GM23338 (cell line): ENCODE data around the gene SLCO4C1. TPM values are rescaled to one million over a fixed set of nuclear protein-coding genes. Genes with fewer than 3 reads are reported as not detected.
A peak's percentile ranks its signal among the peaks of the same experiment; 100 is the strongest.

Source experiments
- ATAC-seq: fragments of 200-7000 bp; cut with Tn5 transposase; 3 replicates; pipeline ENCODE4 v1.9.1; 2020
- DNase-seq: peaks from one replicate; pipeline ENCODE4 v3.0.0-alpha.2; 2015; ENCODE audit warnings: low spot score
- H2AFZ ChIP-seq: fragments of 200-600 bp; sonication (generic); 2 replicates; pipeline ENCODE4 v1.8.0; 2016; ENCODE audit warnings: antibody characterized with exemption, mild to moderate bottlenecking, moderate library complexity
- H3F3A ChIP-seq: fragments of 200-600 bp; sonication (generic); replicated peaks from 2 replicates; pipeline ENCODE4 v1.8.0; 2017; ENCODE audit warnings: antibody characterized with exemption, mixed run types, low read depth
- H3K27ac ChIP-seq: fragments of 200-600 bp; sonication (generic); 2 replicates; pipeline ENCODE4 v1.6.1; 2016; ENCODE audit warnings: low read depth
- H3K27me3 ChIP-seq: fragments of 200-600 bp; sonication (generic); 2 replicates; pipeline ENCODE4 v1.8.0; 2016; ENCODE audit warnings: mild to moderate bottlenecking, mixed run types, moderate library complexity; ENCODE audit not compliant: insufficient read depth
- H3K36me3 ChIP-seq: fragments of 200-600 bp; sonication (generic); 2 replicates; pipeline ENCODE4 v1.8.0; 2016; ENCODE audit warnings: mild to moderate bottlenecking; ENCODE audit not compliant: insufficient read depth
- H3K4me1 ChIP-seq: fragments of 200-600 bp; sonication (generic); 2 replicates; pipeline ENCODE4 v1.8.0; 2016; ENCODE audit warnings: mild to moderate bottlenecking, moderate library complexity; ENCODE audit not compliant: insufficient read depth
- H3K4me2 ChIP-seq: fragments of 200-600 bp; sonication (generic); 2 replicates; pipeline ENCODE4 v1.7.1; 2017; ENCODE audit warnings: mixed run types
- H3K4me3 ChIP-seq: fragments of 200-600 bp; sonication (generic); 2 replicates; pipeline ENCODE4 v1.6.1; 2016; ENCODE audit warnings: mixed run types
- H3K79me2 ChIP-seq: fragments of 200-600 bp; sonication (generic); replicated peaks from 2 replicates; pipeline ENCODE4 v1.8.0; 2017; ENCODE audit warnings: mild to moderate bottlenecking; ENCODE audit not compliant: insufficient read depth
- H3K9me2 ChIP-seq: fragments of 200-600 bp; sonication (generic); 2 replicates; pipeline ENCODE4 v1.8.0; 2017; ENCODE audit not compliant: insufficient read depth
- H4K20me1 ChIP-seq: fragments of 200-600 bp; sonication (generic); replicated peaks from 2 replicates; pipeline ENCODE4 v1.8.0; 2017; ENCODE audit warnings: mild to moderate bottlenecking; ENCODE audit not compliant: insufficient read depth
- H3K27ac Mint-ChIP-seq: 2 replicates; pipeline ENCODE4 v1.8.0; 2020; ENCODE audit warnings: inconsistent platforms, mild to moderate bottlenecking, moderate library complexity, mixed read lengths
- H3K27me3 Mint-ChIP-seq: 3 replicates; pipeline ENCODE4 v1.8.0; 2022; ENCODE audit warnings: low read depth, mild to moderate bottlenecking, moderate library complexity, mixed read lengths, inconsistent platforms; ENCODE audit not compliant: insufficient read depth, poor library complexity
- H3K36me3 Mint-ChIP-seq: 3 replicates; pipeline ENCODE4 v1.8.0; 2021; ENCODE audit warnings: low read depth, mild to moderate bottlenecking, inconsistent platforms, moderate library complexity, mixed read lengths
- H3K4me1 Mint-ChIP-seq: 3 replicates; pipeline ENCODE4 v1.8.0; 2020; ENCODE audit warnings: mild to moderate bottlenecking, inconsistent platforms, mixed read lengths
- H3K4me3 Mint-ChIP-seq: 3 replicates; pipeline ENCODE4 v1.8.0; 2021; ENCODE audit warnings: moderate library complexity, mild to moderate bottlenecking, inconsistent platforms, mixed read lengths
- H3K9me3 Mint-ChIP-seq: 3 replicates; pipeline ENCODE4 v1.8.0; 2020; ENCODE audit warnings: moderate library complexity, mild to moderate bottlenecking, inconsistent platforms, mixed read lengths
- CREB1 ChIP-seq: fragments of 250-450 bp; sonication (Bioruptor Pico); IDR thresholded peaks from 2 replicates; pipeline ENCODE4 v1.5.0; 2020; ENCODE audit warnings: low read depth, mild to moderate bottlenecking, moderate library complexity
- EZH2phosphoT487 ChIP-seq: fragments of 200-600 bp; sonication (generic); IDR thresholded peaks from one replicate; pipeline ENCODE4 v1.8.1; 2018; ENCODE audit warnings: antibody characterized with exemption; ENCODE audit not compliant: unreplicated experiment
- JUNB ChIP-seq: IDR thresholded peaks from one replicate; pipeline ENCODE4 v1.6.1; 2016; ENCODE audit warnings: antibody characterized with exemption; ENCODE audit not compliant: unreplicated experiment
- NANOG ChIP-seq: IDR thresholded peaks from 2 replicates; pipeline ENCODE4 v1.6.1; 2016; ENCODE audit warnings: antibody characterized with exemption, borderline replicate concordance
- POLR2AphosphoS5 ChIP-seq: IDR thresholded peaks from 2 replicates; pipeline ENCODE4 v1.6.1; 2016; ENCODE audit warnings: antibody characterized with exemption, low read depth
- STAT1 ChIP-seq: IDR thresholded peaks from one replicate; pipeline ENCODE4 v1.6.1; 2016; ENCODE audit warnings: antibody characterized with exemption; ENCODE audit not compliant: unreplicated experiment
- ZNF114 ChIP-seq: fragments of 250-450 bp; sonication (Bioruptor Pico); IDR thresholded peaks from 2 replicates; pipeline ENCODE4 v1.5.0; 2020; ENCODE audit warnings: mild to moderate bottlenecking, moderate library complexity
- ZNF331 ChIP-seq: fragments of 250-450 bp; sonication (Bioruptor Pico); IDR thresholded peaks from 2 replicates; pipeline ENCODE4 v1.5.0; 2020; ENCODE audit warnings: low read depth, mild to moderate bottlenecking, moderate library complexity
- long read RNA-seq: library from polyadenylated mRNA; unstranded; transcript quantifications from one replicate; pipeline ENCODE4 v2.0.0, GENCODE V29; 2020; ENCODE audit not compliant: unreplicated experiment
- polyA plus RNA-seq: library from polyadenylated mRNA; unstranded; fragments of >200 nt; fragmentation: Nextera tagmentation; extraction: Ambion mirVana; gene quantifications from 2 replicates; pipeline ENCODE4 v1.2.1, GENCODE V29; 2016
- total RNA-seq: library from RNA; depleted of rRNA; stranded (reverse); fragments of >200 nt; shearing (Covaris generic); gene quantifications from 2 replicates; pipeline ENCODE4 v1.2.3, GENCODE V29; 2014; rRNA removed
- TF ChIP-seq, protein P1 (sequence below): fragments of 250-450 bp; sonication (Bioruptor Pico); IDR thresholded peaks from 2 replicates; pipeline ENCODE4 v1.5.0; 2020; ENCODE audit warnings: mild to moderate bottlenecking, moderate library complexity
- TF ChIP-seq, protein P2 (sequence below), 2 experiments: fragments of 200-600 bp in 1 of 2; sonication (generic) in 1 of 2; conservative IDR thresholded peaks; 2 replicates each; pipeline versions ENCODE4 v1.5.1 to v1.6.1; 2016 to 2017; ENCODE audit warnings: antibody characterized with exemption in 2 of 2, low read depth in 2 of 2, mild to moderate bottlenecking in 2 of 2, moderate library complexity in 1 of 2
- TF ChIP-seq, protein P3 (sequence below): IDR thresholded peaks from 2 replicates; pipeline ENCODE4 v1.6.1; 2016; ENCODE audit warnings: antibody characterized with exemption

Gene SLCO4C1, protein sequence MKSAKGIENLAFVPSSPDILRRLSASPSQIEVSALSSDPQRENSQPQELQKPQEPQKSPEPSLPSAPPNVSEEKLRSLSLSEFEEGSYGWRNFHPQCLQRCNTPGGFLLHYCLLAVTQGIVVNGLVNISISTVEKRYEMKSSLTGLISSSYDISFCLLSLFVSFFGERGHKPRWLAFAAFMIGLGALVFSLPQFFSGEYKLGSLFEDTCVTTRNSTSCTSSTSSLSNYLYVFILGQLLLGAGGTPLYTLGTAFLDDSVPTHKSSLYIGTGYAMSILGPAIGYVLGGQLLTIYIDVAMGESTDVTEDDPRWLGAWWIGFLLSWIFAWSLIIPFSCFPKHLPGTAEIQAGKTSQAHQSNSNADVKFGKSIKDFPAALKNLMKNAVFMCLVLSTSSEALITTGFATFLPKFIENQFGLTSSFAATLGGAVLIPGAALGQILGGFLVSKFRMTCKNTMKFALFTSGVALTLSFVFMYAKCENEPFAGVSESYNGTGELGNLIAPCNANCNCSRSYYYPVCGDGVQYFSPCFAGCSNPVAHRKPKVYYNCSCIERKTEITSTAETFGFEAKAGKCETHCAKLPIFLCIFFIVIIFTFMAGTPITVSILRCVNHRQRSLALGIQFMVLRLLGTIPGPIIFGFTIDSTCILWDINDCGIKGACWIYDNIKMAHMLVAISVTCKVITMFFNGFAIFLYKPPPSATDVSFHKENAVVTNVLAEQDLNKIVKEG
- 6.7 and 7.8 TPM in 2 replicates for total RNA-seq
- polyA plus RNA-seq = 1.9 and 2.4 TPM in 2 replicates
- long read RNA-seq = 0 reads

DNA sequence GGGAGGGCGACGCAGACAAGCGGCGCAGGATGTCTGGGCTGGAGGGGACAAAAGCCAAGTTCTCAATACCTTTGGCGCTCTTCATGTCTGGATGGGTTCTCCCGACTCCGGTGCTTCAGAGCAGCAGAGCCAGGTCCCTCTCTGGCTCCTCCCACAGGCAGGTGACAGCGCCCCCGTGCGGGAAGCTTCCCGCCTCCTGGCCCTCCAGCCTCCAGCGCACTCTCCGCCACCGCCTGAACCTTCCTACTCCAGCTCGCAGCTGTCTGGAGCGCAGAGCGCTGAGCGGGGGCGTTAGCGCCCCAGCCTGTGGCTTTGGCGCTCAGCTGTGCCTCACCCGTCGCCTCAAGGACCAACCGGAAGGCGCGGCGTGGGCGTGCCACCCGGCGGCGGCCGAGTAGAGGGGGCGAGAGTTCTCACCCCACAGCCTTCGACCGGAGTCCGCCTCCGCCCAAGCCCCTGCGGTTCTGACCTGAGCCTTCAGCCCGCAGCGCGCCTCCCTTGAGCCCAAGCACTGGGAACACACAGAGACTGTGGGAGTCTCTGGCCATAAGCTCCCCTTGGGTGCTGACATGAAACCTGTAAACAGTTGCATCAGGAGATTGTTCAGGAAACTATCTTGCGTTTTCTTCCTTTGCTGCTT is at the start of gene SLCO4C1:
Gene SLCO4C1, minus strand, starts transcription at position 107 of the 640 bp plus-strand sequence. Its CDS starts 22 bp downstream, at position 85.
- Histone ChIP-seq H3K4me2 (peak within 1 kb of the TSS; percentile 62), H3F3A (peaks cover 4% of the 10 kb centered on the region; the same call in 1 of the 2 replicates), H3K9me2 (no peaks in the 10 kb centered on the region), H3K36me3 (no peaks in the 10 kb centered on the region), H3K27ac (peak within 1 kb of the TSS; percentile 17; the same call in 1 of the 2 replicates), H3K79me2 (no peaks in the 10 kb centered on the region; the same call in 1 of the 2 replicates), H3K4me3 (peak within 1 kb of the TSS; percentile 65), H4K20me1 (no peaks in the 10 kb centered on the region), H3K27me3 (peaks cover 8% of the 10 kb centered on the region), H2AFZ (peak within 1 kb of the TSS; percentile 95), H3K4me1 (peaks cover 24% of the 10 kb centered on the region)
- no peaks in the 10 kb centered on the region for H3K36me3 Mint-ChIP-seq
- peaks cover 21% of the 10 kb centered on the region for H3K4me1 Mint-ChIP-seq
- H3K27me3 Mint-ChIP-seq = peaks cover 8% of the 10 kb centered on the region
- peak; percentile 95 for DNase-seq
- H3K4me3 Mint-ChIP-seq = peak within 1 kb of the TSS; percentile 94
- H3K9me3 Mint-ChIP-seq = no peaks in the 10 kb centered on the region
- ATAC-seq = peak; percentile 95
- H3K27ac Mint-ChIP-seq = no peak within 1 kb of the TSS
- TF ChIP-seq POLR2AphosphoS5 = peak; percentile 57
- TF ChIP-seq EZH2phosphoT487 = no peak
- no peak for TF ChIP-seq STAT1
- no peak for TF ChIP-seq NANOG
- TF ChIP-seq JUNB = no peak
- TF ChIP-seq ZNF331 (CRISPR knock-in tag) = no peak
- TF ChIP-seq, protein P1, sequence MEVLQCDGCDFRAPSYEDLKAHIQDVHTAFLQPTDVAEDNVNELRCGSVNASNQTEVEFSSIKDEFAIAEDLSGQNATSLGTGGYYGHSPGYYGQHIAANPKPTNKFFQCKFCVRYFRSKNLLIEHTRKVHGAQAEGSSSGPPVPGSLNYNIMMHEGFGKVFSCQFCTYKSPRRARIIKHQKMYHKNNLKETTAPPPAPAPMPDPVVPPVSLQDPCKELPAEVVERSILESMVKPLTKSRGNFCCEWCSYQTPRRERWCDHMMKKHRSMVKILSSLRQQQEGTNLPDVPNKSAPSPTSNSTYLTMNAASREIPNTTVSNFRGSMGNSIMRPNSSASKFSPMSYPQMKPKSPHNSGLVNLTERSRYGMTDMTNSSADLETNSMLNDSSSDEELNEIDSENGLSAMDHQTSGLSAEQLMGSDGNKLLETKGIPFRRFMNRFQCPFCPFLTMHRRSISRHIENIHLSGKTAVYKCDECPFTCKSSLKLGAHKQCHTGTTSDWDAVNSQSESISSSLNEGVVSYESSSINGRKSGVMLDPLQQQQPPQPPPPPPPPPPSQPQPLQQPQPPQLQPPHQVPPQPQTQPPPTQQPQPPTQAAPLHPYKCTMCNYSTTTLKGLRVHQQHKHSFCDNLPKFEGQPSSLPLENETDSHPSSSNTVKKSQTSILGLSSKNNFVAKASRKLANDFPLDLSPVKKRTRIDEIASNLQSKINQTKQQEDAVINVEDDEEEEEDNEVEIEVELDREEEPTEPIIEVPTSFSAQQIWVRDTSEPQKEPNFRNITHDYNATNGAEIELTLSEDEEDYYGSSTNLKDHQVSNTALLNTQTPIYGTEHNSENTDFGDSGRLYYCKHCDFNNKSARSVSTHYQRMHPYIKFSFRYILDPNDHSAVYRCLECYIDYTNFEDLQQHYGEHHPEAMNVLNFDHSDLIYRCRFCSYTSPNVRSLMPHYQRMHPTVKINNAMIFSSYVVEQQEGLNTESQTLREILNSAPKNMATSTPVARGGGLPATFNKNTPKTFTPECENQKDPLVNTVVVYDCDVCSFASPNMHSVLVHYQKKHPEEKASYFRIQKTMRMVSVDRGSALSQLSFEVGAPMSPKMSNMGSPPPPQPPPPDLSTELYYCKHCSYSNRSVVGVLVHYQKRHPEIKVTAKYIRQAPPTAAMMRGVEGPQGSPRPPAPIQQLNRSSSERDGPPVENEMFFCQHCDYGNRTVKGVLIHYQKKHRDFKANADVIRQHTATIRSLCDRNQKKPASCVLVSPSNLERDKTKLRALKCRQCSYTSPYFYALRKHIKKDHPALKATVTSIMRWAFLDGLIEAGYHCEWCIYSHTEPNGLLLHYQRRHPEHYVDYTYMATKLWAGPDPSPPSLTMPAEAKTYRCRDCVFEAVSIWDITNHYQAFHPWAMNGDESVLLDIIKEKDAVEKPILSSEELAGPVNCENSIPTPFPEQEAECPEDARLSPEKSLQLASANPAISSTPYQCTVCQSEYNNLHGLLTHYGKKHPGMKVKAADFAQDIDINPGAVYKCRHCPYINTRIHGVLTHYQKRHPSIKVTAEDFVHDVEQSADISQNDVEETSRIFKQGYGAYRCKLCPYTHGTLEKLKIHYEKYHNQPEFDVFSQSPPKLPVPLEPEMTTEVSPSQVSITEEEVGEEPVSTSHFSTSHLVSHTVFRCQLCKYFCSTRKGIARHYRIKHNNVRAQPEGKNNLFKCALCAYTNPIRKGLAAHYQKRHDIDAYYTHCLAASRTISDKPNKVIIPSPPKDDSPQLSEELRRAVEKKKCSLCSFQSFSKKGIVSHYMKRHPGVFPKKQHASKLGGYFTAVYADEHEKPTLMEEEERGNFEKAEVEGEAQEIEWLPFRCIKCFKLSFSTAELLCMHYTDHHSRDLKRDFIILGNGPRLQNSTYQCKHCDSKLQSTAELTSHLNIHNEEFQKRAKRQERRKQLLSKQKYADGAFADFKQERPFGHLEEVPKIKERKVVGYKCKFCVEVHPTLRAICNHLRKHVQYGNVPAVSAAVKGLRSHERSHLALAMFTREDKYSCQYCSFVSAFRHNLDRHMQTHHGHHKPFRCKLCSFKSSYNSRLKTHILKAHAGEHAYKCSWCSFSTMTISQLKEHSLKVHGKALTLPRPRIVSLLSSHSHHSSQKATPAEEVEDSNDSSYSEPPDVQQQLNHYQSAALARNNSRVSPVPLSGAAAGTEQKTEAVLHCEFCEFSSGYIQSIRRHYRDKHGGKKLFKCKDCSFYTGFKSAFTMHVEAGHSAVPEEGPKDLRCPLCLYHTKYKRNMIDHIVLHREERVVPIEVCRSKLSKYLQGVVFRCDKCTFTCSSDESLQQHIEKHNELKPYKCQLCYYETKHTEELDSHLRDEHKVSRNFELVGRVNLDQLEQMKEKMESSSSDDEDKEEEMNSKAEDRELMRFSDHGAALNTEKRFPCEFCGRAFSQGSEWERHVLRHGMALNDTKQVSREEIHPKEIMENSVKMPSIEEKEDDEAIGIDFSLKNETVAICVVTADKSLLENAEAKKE (CRISPR knock-in tag) = peak; percentile 79
- TF ChIP-seq CREB1 (CRISPR knock-in tag) = peak; percentile 47
- TF ChIP-seq, protein P2, sequence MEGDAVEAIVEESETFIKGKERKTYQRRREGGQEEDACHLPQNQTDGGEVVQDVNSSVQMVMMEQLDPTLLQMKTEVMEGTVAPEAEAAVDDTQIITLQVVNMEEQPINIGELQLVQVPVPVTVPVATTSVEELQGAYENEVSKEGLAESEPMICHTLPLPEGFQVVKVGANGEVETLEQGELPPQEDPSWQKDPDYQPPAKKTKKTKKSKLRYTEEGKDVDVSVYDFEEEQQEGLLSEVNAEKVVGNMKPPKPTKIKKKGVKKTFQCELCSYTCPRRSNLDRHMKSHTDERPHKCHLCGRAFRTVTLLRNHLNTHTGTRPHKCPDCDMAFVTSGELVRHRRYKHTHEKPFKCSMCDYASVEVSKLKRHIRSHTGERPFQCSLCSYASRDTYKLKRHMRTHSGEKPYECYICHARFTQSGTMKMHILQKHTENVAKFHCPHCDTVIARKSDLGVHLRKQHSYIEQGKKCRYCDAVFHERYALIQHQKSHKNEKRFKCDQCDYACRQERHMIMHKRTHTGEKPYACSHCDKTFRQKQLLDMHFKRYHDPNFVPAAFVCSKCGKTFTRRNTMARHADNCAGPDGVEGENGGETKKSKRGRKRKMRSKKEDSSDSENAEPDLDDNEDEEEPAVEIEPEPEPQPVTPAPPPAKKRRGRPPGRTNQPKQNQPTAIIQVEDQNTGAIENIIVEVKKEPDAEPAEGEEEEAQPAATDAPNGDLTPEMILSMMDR (conservative IDR thresholded peaks at IDR 0.05; ENCODE audit: low read depth in 2 of 2) = peak; percentile 62 to 89
- TF ChIP-seq, protein P3, sequence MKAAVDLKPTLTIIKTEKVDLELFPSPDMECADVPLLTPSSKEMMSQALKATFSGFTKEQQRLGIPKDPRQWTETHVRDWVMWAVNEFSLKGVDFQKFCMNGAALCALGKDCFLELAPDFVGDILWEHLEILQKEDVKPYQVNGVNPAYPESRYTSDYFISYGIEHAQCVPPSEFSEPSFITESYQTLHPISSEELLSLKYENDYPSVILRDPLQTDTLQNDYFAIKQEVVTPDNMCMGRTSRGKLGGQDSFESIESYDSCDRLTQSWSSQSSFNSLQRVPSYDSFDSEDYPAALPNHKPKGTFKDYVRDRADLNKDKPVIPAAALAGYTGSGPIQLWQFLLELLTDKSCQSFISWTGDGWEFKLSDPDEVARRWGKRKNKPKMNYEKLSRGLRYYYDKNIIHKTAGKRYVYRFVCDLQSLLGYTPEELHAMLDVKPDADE = no peak
- peak; percentile 79; the same call in 1 of the 2 replicates for TF ChIP-seq ZNF114
